Left lung (tissue), 10 donors: ENCODE results near the gene CRYL1. TPM values are rescaled to one million over a fixed set of nuclear protein-coding genes. Genes with fewer than 3 reads are reported as not detected.

Experiments used
- ATAC-seq: fragments of 200-7000 bp; cut with Tn5 transposase; one replicate; pipeline ENCODE4 v1.9.1; 2020; ENCODE audit warnings: moderate library complexity
- DNase-seq, 4 donors: peaks; one replicate each; pipeline ENCODE4 v3.0.0-alpha.2; 2013 to 2020
- H3K27ac ChIP-seq, 2 donors: fragments of 200-600 bp; sonication (generic) in 1 of 2; one replicate each; pipeline versions ENCODE4 v1.5.0 to v1.8.0; 2020 to 2021
- H3K27me3 ChIP-seq, 2 donors: fragments of 200-600 bp; sonication (generic) in 1 of 2; one replicate each; pipeline versions ENCODE4 v1.5.0 to v1.8.0; 2020 to 2021
- H3K36me3 ChIP-seq, 2 donors: fragments of 200-600 bp; sonication (generic) in 1 of 2; one replicate each; pipeline versions ENCODE4 v1.5.0 to v1.8.0; 2020 to 2021
- H3K4me1 ChIP-seq, 2 donors: fragments of 200-600 bp; one replicate each; pipeline ENCODE4 v1.8.0; 2021
- H3K4me3 ChIP-seq, 2 donors: fragments of 200-600 bp; sonication (generic) in 1 of 2; one replicate each; pipeline versions ENCODE4 v1.5.0 to v1.8.0; 2020 to 2021; ENCODE audit warnings: mild to moderate bottlenecking in 1 of 2
- H3K9me3 ChIP-seq, 2 donors: fragments of 200-600 bp; sonication (generic) in 1 of 2; one replicate each; pipeline versions ENCODE4 v1.5.0 to v1.8.0; 2020 to 2021
- intact Hi-C, 2 donors: fragments of 100-400 bp; cut with DNase I; formaldehyde crosslinking; loops; one replicate each; pipeline versions ENCODE4 v1.11.2 to v1.14.2; 2022
- polyA plus RNA-seq, 6 donors: library from polyadenylated mRNA; unstranded; fragments of 120-200 nt; gene quantifications; one replicate each; pipeline ENCODE4 v1.2.1, GENCODE V29; 2013; ENCODE audit not compliant: insufficient read length in 6 of 6
- total RNA-seq, 2 donors: library from RNA; stranded (reverse); fragmentation: NEBNext Ultra II Directional; extraction: Animal tissue kit (Norgen Biotek cat#: 25700); gene quantifications; one replicate each; pipeline ENCODE4 v1.2.1, GENCODE V29; 2021
- TF ChIP-seq, protein P1 (sequence below), 2 donors: fragments of 200-600 bp; sonication (generic) in 1 of 2; IDR thresholded peaks; one replicate each; pipeline versions ENCODE4 v1.5.0 to v1.8.0; 2021; ENCODE audit warnings: antibody characterized with exemption in 2 of 2
- donor health status: DM: no; HTN: yes; CAD: no.
- donor health status: DM: no; HTN: no; CAD: no.

CRYL1 gene
- total and polyA plus RNA-seq, 8 donors, result 15.5 to 31.8 (median 24.6) TPM

DNA sequence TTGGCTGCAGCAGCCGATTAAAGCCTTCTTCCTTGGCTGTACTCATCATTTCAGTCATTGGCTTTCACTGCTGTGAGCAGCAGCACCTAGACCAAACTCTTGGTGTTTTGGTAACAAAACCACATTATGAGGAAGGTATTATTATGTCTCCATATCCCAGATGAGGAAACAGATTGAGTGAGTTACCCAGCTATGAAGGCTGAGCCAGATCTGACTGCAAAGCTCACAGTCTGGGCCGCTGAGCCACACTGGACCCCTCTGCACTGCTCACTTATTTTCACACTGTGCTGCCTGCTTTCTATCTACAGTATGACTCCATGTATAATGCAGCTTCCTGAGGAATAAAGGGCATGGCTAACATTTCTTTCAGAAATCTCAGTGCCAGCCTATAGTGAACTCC lies 24.5 kb downstream of the CRYL1 start:
- Histone ChIP-seq H3K9me3 (peaks cover 0 to 2% of the 10 kb centered on the region in 2 donors), H3K4me3 (no peak overlapping the region), H3K4me1 (peaks cover 0 to 9% of the 10 kb centered on the region in 2 donors), H3K36me3 (no peaks in the 10 kb centered on the region), H3K27ac (no peak overlapping the region), H3K27me3 (no peaks in the 10 kb centered on the region)
- ATAC-seq (peak; percentile 31), DNase-seq (no peak)
- intact Hi-C loops, result no loop called here
- TF ChIP-seq, protein P1, sequence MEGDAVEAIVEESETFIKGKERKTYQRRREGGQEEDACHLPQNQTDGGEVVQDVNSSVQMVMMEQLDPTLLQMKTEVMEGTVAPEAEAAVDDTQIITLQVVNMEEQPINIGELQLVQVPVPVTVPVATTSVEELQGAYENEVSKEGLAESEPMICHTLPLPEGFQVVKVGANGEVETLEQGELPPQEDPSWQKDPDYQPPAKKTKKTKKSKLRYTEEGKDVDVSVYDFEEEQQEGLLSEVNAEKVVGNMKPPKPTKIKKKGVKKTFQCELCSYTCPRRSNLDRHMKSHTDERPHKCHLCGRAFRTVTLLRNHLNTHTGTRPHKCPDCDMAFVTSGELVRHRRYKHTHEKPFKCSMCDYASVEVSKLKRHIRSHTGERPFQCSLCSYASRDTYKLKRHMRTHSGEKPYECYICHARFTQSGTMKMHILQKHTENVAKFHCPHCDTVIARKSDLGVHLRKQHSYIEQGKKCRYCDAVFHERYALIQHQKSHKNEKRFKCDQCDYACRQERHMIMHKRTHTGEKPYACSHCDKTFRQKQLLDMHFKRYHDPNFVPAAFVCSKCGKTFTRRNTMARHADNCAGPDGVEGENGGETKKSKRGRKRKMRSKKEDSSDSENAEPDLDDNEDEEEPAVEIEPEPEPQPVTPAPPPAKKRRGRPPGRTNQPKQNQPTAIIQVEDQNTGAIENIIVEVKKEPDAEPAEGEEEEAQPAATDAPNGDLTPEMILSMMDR (IDR thresholded peaks at IDR 0.05), result no peak

DNA sequence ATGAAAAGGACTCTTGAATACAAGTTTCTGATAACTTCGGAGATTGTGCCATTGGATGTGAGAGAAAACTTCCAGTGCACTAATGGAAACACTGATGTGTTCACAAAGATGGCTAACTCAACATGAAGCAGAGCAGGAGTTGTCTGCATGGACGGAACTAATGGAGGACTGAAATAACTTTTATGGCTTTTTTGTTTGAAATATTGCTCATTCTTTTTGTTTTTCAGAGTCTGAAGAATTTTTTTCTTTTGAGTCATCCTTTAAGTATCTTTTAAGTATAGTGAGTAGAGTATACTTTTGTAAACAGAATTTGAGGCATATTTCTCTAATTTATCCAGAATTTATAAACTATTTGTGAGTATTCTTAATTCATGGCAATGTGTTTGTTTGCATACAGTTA lies 25.7 kb downstream of the CRYL1 start:
- H3K27ac ChIP-seq, result no peak overlapping the region
- ATAC-seq, result no peak
- H3K4me3 ChIP-seq, result no peak overlapping the region
- H3K36me3 ChIP-seq, result no peaks in the 10 kb centered on the region
- H3K4me1 ChIP-seq, result peaks cover 0 to 15% of the 10 kb centered on the region in 2 donors
- DNase-seq, result no peak
- TF ChIP-seq, protein P1 (IDR thresholded peaks at IDR 0.05), result no peak
- no peaks in the 10 kb centered on the region for H3K27me3 ChIP-seq
- intact Hi-C loops, result loop anchor here in 1 of 2 donors (10.0 kb wide), 1 partner anchor 425 kb away; no protein-coding TSS in a partner anchor
- H3K9me3 ChIP-seq, result peaks cover 0 to 2% of the 10 kb centered on the region in 2 donors

DNA sequence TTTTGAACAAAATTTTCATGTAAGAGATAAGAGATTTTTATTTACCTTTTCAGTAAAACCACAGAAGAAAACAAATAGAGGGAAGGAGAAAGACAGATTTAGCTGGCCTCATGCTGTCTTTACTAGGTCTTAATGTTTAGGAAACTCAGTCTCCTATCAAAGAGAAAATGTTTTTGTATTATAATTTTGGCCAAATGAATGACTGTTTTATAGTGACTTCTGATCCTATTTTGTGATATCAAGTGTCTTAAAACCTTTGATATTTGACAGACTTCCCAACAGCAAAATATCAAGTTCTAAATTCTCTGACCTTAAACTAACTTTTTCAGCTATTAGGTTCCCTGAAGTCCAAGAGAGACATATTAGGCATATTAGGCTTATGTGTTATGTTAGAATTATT lies 27.0 kb downstream of the CRYL1 start:
- peaks cover 0 to 18% of the 10 kb centered on the region in 2 donors for H3K4me1 ChIP-seq
- H3K36me3 ChIP-seq, result no peaks in the 10 kb centered on the region
- ATAC-seq (no peak), DNase-seq (no peak)
- TF ChIP-seq, protein P1 (IDR thresholded peaks at IDR 0.05), result no peak
- H3K27ac ChIP-seq, result no peak overlapping the region
- H3K27me3 ChIP-seq, result no peaks in the 10 kb centered on the region
- intact Hi-C loops, result loop anchor here in 1 of 2 donors (10.0 kb wide), 1 partner anchor 426 kb away; no protein-coding TSS in a partner anchor
- peaks cover 0 to 2% of the 10 kb centered on the region in 2 donors for H3K9me3 ChIP-seq
- no peak overlapping the region for H3K4me3 ChIP-seq

DNA sequence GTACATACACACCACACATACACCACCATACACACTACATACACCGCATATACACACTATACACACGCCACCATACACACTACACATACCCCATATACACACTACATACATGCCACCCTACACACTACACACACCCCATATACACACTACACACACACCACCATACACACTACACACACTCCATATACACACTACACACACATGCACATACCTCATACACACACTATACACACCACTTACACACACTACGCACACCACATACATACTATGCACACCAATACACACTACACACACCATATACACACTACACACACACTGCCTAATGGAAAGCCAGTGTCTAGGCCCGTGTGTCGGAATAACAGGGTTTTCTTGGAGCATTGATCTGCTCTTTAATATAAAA lies 27.5 kb downstream of the CRYL1 start:
- Histone ChIP-seq H3K4me1 (peaks cover 0 to 18% of the 10 kb centered on the region in 2 donors), H3K36me3 (no peaks in the 10 kb centered on the region), H3K27ac (no peak overlapping the region), H3K4me3 (no peak overlapping the region), H3K27me3 (no peaks in the 10 kb centered on the region), H3K9me3 (peaks cover 0 to 2% of the 10 kb centered on the region in 2 donors)
- TF ChIP-seq, protein P1 (IDR thresholded peaks at IDR 0.05), result no peak
- intact Hi-C loops, result loop anchor here in 1 of 2 donors (10.0 kb wide), 1 partner anchor 427 kb away; no protein-coding TSS in a partner anchor
- no peak for ATAC-seq
- no peak for DNase-seq

DNA sequence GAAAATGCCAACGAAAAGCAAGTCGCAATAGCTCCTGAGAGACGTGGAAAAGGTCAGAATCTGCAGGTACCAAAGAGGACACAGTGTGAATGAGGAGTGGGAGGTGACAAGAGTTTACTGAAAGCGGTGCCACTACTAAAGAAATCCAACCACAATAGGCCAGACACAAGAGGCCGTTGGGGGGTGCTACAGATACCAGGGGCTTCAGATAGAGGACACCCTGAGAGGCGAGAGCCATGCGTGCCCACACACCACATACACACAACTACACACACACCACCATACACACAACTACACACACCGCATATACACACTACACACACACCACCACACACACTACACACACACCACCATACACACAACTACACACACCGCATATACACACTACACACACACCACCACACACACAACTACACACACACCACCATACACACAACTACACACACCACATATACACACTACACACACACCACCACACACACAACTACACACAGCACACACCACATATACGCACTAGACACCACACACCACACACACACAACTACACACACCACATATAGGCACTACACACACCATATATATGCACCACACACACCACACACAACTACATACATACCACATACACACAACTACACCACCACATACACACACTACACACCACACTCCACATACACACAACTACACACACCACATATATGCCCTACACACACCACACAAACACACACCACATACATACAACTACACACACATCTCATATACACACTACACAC lies 28.5 kb downstream of the CRYL1 start:
- no peak for ATAC-seq
- Histone ChIP-seq H3K36me3 (no peaks in the 10 kb centered on the region), H3K27me3 (no peaks in the 10 kb centered on the region), H3K9me3 (peaks cover 0 to 2% of the 10 kb centered on the region in 2 donors), H3K4me3 (no peak overlapping the region), H3K4me1 (peaks cover 0 to 18% of the 10 kb centered on the region in 2 donors), H3K27ac (no peak overlapping the region)
- intact Hi-C loops, result loop anchor here in 1 of 2 donors (10.0 kb wide), 1 partner anchor 428 kb away; no protein-coding TSS in a partner anchor
- TF ChIP-seq, protein P1 (IDR thresholded peaks at IDR 0.05), result no peak
- no peak for DNase-seq
